Tibial artery (tissue), 4 donors: ENCODE measurements around the gene TMTC2.

Experiments used
- DNase-seq, 2 donors: peaks; one replicate each; pipeline ENCODE4 v3.0.0-alpha.2; 2019
- H3K27ac ChIP-seq, 2 donors: fragments of 200-600 bp; sonication (generic) in 1 of 2; 1 replicate in 1 of 2; 2 replicates in 1 of 2; pipeline ENCODE4 v1.5.1; 2018 to 2019; ENCODE audit warnings: mild to moderate bottlenecking in 1 of 2
- H3K27me3 ChIP-seq, 2 donors: fragments of 200-600 bp; sonication (generic) in 1 of 2; one replicate each; pipeline versions ENCODE4 v1.5.1 to v1.6.0; 2016 to 2019
- H3K36me3 ChIP-seq, 3 donors: fragments of 200-600 bp; sonication (generic) in 2 of 3; one replicate each; pipeline ENCODE4 v1.5.1; 2016 to 2019; ENCODE audit warnings: mild to moderate bottlenecking in 2 of 3
- H3K4me1 ChIP-seq, 4 donors: fragments of 200-600 bp; sonication (generic) in 2 of 4; 1 replicate in 3 of 4; 2 replicates in 1 of 4; pipeline ENCODE4 v1.5.1; 2016 to 2019
- H3K4me3 ChIP-seq, 2 donors: fragments of 200-600 bp; sonication (generic) in 1 of 2; 1 replicate in 1 of 2; 2 replicates in 1 of 2; pipeline ENCODE4 v1.5.1; 2018 to 2019; ENCODE audit warnings: mild to moderate bottlenecking in 2 of 2
- H3K9me3 ChIP-seq, 3 donors: fragments of 200-600 bp; sonication (generic) in 1 of 3; one replicate each; pipeline ENCODE4 v1.5.1; 2016 to 2019
- CTCF ChIP-seq, 2 experiments: fragments of 200-600 bp in 1 of 2; fragments of 450-650 bp in 1 of 2; IDR thresholded peaks; one replicate each; pipeline ENCODE4 v1.5.1; 2017 to 2019; ENCODE audit warnings: antibody characterized with exemption in 2 of 2, mild to moderate bottlenecking in 1 of 2, moderate library complexity in 1 of 2
- intact Hi-C: fragments of 100-400 bp; cut with DNase I; formaldehyde crosslinking; loops from one replicate; pipeline ENCODE4 v1.15.0; 2023; ENCODE audit warnings: low total_unique reads

The TMTC2 gene

DNA sequence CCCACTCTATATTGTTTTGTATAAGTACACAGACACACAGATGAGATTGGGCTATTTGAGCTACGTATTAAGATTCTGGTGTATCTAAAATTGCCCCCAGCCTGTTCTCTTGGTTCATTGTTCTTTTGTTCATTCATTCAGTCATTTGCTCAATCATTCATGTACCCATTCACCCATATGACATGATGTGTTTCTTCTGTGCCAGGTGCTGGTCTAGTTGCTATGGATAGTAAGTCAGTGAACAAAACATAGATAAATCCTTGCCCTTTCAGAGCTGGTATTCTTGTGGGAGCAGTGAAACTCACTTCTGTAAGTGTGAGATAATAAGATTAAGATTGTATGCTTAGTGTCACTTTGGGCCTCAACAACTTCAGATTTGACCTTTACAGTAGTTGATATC is 191.3 kb downstream of the TMTC2 start:
- TF ChIP-seq CTCF (IDR thresholded peaks at IDR 0.05), result no peak
- H3K27me3 ChIP-seq, result no peaks in the 10 kb centered on the region
- intact Hi-C loops, result no loop called here
- H3K36me3 ChIP-seq, result no peaks in the 10 kb centered on the region
- no peaks in the 10 kb centered on the region for H3K9me3 ChIP-seq
- no peaks in the 10 kb centered on the region for H3K4me1 ChIP-seq
- no peak overlapping the region for H3K27ac ChIP-seq
- no peak overlapping the region for H3K4me3 ChIP-seq
- DNase-seq, result no peak

DNA sequence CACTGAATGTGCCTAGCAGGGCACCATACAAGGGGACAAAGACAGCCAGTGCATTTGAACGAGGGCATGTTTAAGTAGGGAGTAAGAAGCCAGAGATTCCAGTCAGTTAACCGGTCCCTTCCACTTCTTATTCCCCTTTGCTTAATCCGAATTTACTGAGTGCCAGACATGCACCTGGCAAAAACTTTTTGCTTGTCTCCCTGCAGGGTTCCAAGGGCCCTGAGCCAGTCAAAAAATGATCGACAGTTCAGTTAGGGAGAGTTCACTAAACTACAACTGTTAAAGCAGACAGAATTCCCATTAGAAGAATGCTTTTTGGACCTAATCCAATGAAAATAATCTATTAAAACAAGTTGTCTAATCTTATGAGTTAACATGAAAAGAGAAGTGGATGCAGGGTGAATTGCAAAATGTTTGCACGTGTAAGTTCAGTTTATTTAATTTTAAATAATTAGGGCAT is 193.8 kb downstream of the TMTC2 start:
- H3K36me3 ChIP-seq, result no peaks in the 10 kb centered on the region
- intact Hi-C loops, result no loop called here
- no peak for TF ChIP-seq CTCF (IDR thresholded peaks at IDR 0.05)

DNA sequence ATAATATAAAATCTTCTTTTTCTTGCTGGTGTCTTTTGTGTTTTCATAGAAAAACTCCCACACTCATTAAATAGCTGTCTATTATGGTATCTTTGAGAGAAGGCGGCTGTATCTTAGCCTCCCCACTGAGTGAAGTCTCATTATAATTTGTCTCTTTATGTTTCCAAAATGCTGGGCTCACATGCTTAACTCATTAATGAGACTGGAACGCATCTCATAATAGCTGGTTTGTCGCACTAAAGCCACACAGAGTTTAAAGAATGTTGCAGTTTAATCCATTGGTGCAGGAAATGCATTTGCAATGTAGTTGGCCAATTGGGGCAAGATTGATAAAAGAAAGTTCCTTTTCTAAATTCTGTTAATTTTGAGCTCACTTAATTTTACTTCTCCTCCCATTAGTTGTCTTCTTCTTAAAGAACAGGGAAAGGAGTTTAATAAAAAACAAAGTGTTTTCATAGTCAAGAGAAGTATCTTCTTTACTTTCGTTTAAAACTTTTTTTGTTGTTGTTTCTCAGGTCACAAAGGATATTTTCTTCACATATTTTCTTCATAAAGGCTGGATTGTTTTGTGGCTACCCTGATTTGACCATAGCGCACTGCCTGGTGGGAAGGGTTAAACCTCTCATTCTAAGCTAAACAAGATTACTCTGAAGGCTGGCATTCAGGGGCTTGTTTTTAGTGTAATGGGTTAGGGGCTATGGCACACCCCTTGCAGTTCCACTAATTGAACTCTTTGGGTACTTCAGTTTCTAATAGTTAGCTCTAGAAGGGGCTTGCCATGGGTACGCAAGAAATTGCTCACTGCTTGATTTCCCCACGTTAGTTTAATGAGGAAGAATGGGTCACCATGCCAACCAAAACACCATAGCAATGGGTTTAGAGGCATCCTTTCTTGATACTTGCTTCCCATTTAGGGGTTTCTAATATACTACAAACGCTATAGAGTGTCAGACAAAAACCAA is 197.0 kb downstream of the TMTC2 start:
- Histone ChIP-seq H3K9me3 (no peaks in the 10 kb centered on the region), H3K36me3 (no peaks in the 10 kb centered on the region), H3K27me3 (no peaks in the 10 kb centered on the region), H3K27ac (no peak overlapping the region), H3K4me1 (no peaks in the 10 kb centered on the region), H3K4me3 (no peak overlapping the region)
- no peak for TF ChIP-seq CTCF (IDR thresholded peaks at IDR 0.05)
- DNase-seq, result no peak
- intact Hi-C loops, result no loop called here

More for the DNA sequence above, 193.8 kb downstream of the TMTC2 start:
- Histone ChIP-seq H3K4me3 (no peak overlapping the region), H3K27ac (no peak overlapping the region), H3K4me1 (no peaks in the 10 kb centered on the region), H3K27me3 (no peaks in the 10 kb centered on the region), H3K9me3 (no peaks in the 10 kb centered on the region)
- DNase-seq, result no peak

DNA sequence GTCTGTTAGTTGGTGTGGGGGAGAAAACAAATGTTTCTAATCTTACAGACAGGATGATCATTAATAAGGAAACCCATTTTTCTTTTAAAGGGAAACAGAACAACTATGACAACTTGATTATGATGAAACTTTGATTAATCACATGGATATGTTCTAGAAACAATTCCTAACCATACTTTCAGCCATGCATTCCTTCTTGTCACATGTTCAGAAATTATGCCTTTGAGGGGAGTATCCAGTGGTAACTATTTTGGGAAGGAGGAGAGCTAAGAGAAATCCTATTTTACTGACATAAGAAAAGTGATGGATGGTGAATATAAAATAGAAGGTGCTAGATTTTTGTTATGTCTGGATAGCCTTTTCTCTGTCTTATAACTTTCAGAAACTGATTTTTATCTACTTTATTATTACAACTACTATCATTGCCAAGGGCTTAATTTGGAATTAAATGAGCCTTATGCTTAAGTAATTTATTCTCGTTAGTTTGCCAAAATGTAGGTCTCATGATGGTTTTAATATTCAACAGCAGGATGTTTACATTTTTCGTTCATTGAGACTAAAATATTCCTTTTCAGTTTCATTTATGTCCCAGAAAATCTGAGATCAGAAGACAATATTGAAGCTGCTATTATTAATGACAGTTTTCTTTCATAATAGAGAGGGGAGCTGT is 200.1 kb downstream of the TMTC2 start:
- no peaks in the 10 kb centered on the region for H3K36me3 ChIP-seq
- H3K4me3 ChIP-seq, result no peak overlapping the region
- no peaks in the 10 kb centered on the region for H3K9me3 ChIP-seq
- H3K4me1 ChIP-seq, result no peaks in the 10 kb centered on the region
- TF ChIP-seq CTCF (IDR thresholded peaks at IDR 0.05), result no peak
- H3K27ac ChIP-seq, result no peak overlapping the region
- intact Hi-C loops, result no loop called here
- H3K27me3 ChIP-seq, result no peaks in the 10 kb centered on the region
- no peak for DNase-seq

DNA sequence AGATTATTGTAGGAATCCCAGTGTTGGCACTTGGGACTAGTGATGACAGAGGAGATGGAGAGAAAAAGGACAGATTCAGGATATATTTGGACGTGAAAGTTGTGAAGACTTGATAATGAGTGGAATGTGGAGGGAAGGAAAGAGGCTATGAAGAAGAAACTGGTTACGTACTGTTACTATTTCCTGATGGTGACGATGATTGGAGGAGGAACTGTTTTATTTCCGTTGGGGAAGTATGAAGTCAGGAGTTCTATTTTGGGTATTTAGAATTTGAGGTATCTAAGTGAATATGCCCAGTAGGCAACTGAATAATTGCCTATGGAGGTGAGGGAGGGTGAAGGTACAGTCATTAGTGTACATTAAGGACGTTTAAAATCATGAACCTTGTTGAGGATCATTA is 207.2 kb downstream of the TMTC2 start:
- intact Hi-C loops, result no loop called here
- no peak overlapping the region for H3K27ac ChIP-seq
- H3K4me1 ChIP-seq, result no peaks in the 10 kb centered on the region
- DNase-seq, result no peak
- H3K27me3 ChIP-seq, result no peaks in the 10 kb centered on the region
- H3K9me3 ChIP-seq, result no peaks in the 10 kb centered on the region
- TF ChIP-seq CTCF (IDR thresholded peaks at IDR 0.05), result no peak
- no peaks in the 10 kb centered on the region for H3K36me3 ChIP-seq
- H3K4me3 ChIP-seq, result no peak overlapping the region
